ENCODE results near the gene MAD1L1. TPM values are rescaled to one million over a fixed set of nuclear protein-coding genes. Genes with fewer than 3 reads are reported as not detected.

The MAD1L1 gene
- total and polyA plus RNA-seq, 2 donors (not counting 3 experiments of a cell fraction or from before 2014, with no cell fraction given), result 34.1 to 42.3 TPM

DNA sequence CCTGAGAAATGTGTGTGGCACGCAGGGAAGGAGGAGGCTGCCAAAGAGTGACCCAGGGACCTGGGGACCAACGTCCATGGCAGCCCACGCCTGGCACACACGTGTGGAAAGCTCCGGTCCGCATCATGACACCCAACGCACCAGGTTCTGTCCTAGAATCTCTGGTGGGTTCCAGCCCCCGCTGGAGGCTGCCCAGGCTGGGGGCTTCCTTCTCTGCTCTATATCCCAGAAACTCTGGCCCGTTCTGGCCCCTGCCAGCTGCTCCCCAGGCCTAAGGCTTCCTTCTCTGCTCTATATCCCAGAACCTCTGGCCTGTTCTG lies 300.8 kb downstream of the MAD1L1 start:
- Histone ChIP-seq H3K36me3 (ENCODE audit: control insufficient read depth in 2 of 2, extremely low read depth in 1 of 2, insufficient read depth in 2 of 2, low read length in 2 of 2) (no peaks in the 10 kb centered on the region), H2AFZ (ENCODE audit: low read depth, low read length) (no peak overlapping the region), H3K4me1 (ENCODE audit: control insufficient read depth, extremely low read depth, insufficient read depth, low read length) (peaks cover 2% of the 10 kb centered on the region), H3K9me1 (replicated peaks; ENCODE audit: control insufficient read depth, extremely low read depth, insufficient read depth, low read length) (no peaks in the 10 kb centered on the region), H4K20me1 (replicated peaks; ENCODE audit: control insufficient read depth, extremely low read depth, insufficient read depth, low read length) (no peaks in the 10 kb centered on the region), H3K4me3 (replicated peaks in 1 of 3; ENCODE audit: insufficient read depth in 1 of 3, low read depth in 1 of 3, low read length in 3 of 3) (no peak overlapping the region), H3K79me2 (ENCODE audit: control insufficient read depth, insufficient read depth, low read length) (no peaks in the 10 kb centered on the region), H3K9ac (replicated peaks; ENCODE audit: extremely low read depth, insufficient read depth, low read length) (no peak overlapping the region), H3K27me3 (ENCODE audit: control insufficient read depth in 2 of 2, insufficient read depth in 2 of 2, low read length in 2 of 2) (no peaks in the 10 kb centered on the region), H3K9me3 (replicated peaks; ENCODE audit: control insufficient read depth, insufficient read depth, low read length) (no peaks in the 10 kb centered on the region), H3K27ac (ENCODE audit: insufficient read depth, low read depth, low read length) (no peak overlapping the region), H3K4me2 (ENCODE audit: insufficient read depth, low read length) (no peak overlapping the region)
- ChIA-PET CTCF (no interaction called here), POLR2A (no interaction called here)
- dilution Hi-C loops (cut with MboI; ENCODE audit: extremely low pct_ligation_motif_present, low sequenced_read_pairs) (no loop called here), intact Hi-C loops (cut with micrococcal nuclease) (no loop called here)
- TF ChIP-seq, protein P1, sequence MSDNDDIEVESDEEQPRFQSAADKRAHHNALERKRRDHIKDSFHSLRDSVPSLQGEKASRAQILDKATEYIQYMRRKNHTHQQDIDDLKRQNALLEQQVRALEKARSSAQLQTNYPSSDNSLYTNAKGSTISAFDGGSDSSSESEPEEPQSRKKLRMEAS (IDR thresholded peaks at IDR 0.05; ENCODE audit: insufficient read depth, insufficient read length), result no peak
- no peak for TF ChIP-seq CTCF (IDR thresholded peaks at IDR 0.05; ENCODE audit: extremely low read depth in 1 of 2, insufficient read depth in 1 of 2, low read depth in 1 of 2, low read length in 2 of 2)
- TF ChIP-seq EZH2 (IDR thresholded peaks at IDR 0.05; ENCODE audit: borderline replicate concordance, low read depth, low read length, severe bottlenecking), result no peak
- no peak for TF ChIP-seq POLR2AphosphoS5 (IDR thresholded peaks at IDR 0.05; ENCODE audit: insufficient read depth, low read depth, low read length)
- no peak for TF ChIP-seq GATA2 (IDR thresholded peaks at IDR 0.05; ENCODE audit: insufficient read depth, insufficient read length, low read depth, low read length)
- no peak for TF ChIP-seq MYC (IDR thresholded peaks at IDR 0.05; ENCODE audit: low read depth, low read length)
- no peak for TF ChIP-seq FOS (IDR thresholded peaks at IDR 0.05; ENCODE audit: borderline replicate concordance, insufficient read depth, low read length)
- no peak for TF ChIP-seq POLR2A (IDR thresholded peaks at IDR 0.05; ENCODE audit: low read depth, low read length)
- DNase-seq (ENCODE audit: low read depth, low spot score) (no peak), FAIRE-seq (no peak)
- no TSS peak for BruUV-seq (replicated peaks)
